ENCODE measurements around the gene SLC25A22. TPM values are rescaled to one million over a fixed set of nuclear protein-coding genes. Genes with fewer than 3 reads are reported as not detected.
A peak's percentile ranks its signal among the peaks of the same experiment; 100 is the strongest.

The SLC25A22 gene
- total and polyA plus RNA-seq, 9 of the 15 experiments (the other 6 are each of a cell fraction or from before 2014, with no cell fraction given) = 0.41 to 55.4 (median 11.4) TPM

GRCh38 chr11:809287-810039 lies 11.4 kb upstream of the SLC25A22 start, which contains the start of gene RPLP2 (continued):
- TF ChIP-seq, protein P1, sequence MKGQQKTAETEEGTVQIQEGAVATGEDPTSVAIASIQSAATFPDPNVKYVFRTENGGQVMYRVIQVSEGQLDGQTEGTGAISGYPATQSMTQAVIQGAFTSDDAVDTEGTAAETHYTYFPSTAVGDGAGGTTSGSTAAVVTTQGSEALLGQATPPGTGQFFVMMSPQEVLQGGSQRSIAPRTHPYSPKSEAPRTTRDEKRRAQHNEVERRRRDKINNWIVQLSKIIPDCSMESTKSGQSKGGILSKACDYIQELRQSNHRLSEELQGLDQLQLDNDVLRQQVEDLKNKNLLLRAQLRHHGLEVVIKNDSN (CRISPR knock-in tag; IDR thresholded peaks at IDR 0.05) = peak; percentile 68
- TF ChIP-seq TEAD1 (CRISPR knock-in tag; IDR thresholded peaks at IDR 0.05) (peak; percentile 60 to 92; a peak in 3 of 4 replicates), RFX5 (IDR thresholded peaks at IDR 0.05; ENCODE audit: low read depth, low read length) (peak; percentile 72; the same call in 1 of the 2 replicates), NONO (IDR thresholded peaks at IDR 0.05; ENCODE audit: low read depth in 2 of 2, low read length in 1 of 2) (0 out of 4 replicates have a peak, but pooled peaks of 1 of the 2 experiments have one; percentile 47), E2F3 (CRISPR knock-in tag; IDR thresholded peaks at IDR 0.05) (peak; percentile 74; the same call in 1 of the 2 replicates), ZNF584 (CRISPR knock-in tag; IDR thresholded peaks at IDR 0.05; ENCODE audit: low read depth) (peak; percentile 69; the same call in 1 of the 2 replicates), PHF20 (IDR thresholded peaks at IDR 0.05; ENCODE audit: partially characterized antibody) (peak; percentile 85), SUPT5H (IDR thresholded peaks at IDR 0.05) (peak; percentile 87), DNMT1 (IDR thresholded peaks at IDR 0.05) (no peak)
- TF ChIP-seq, protein P2, sequence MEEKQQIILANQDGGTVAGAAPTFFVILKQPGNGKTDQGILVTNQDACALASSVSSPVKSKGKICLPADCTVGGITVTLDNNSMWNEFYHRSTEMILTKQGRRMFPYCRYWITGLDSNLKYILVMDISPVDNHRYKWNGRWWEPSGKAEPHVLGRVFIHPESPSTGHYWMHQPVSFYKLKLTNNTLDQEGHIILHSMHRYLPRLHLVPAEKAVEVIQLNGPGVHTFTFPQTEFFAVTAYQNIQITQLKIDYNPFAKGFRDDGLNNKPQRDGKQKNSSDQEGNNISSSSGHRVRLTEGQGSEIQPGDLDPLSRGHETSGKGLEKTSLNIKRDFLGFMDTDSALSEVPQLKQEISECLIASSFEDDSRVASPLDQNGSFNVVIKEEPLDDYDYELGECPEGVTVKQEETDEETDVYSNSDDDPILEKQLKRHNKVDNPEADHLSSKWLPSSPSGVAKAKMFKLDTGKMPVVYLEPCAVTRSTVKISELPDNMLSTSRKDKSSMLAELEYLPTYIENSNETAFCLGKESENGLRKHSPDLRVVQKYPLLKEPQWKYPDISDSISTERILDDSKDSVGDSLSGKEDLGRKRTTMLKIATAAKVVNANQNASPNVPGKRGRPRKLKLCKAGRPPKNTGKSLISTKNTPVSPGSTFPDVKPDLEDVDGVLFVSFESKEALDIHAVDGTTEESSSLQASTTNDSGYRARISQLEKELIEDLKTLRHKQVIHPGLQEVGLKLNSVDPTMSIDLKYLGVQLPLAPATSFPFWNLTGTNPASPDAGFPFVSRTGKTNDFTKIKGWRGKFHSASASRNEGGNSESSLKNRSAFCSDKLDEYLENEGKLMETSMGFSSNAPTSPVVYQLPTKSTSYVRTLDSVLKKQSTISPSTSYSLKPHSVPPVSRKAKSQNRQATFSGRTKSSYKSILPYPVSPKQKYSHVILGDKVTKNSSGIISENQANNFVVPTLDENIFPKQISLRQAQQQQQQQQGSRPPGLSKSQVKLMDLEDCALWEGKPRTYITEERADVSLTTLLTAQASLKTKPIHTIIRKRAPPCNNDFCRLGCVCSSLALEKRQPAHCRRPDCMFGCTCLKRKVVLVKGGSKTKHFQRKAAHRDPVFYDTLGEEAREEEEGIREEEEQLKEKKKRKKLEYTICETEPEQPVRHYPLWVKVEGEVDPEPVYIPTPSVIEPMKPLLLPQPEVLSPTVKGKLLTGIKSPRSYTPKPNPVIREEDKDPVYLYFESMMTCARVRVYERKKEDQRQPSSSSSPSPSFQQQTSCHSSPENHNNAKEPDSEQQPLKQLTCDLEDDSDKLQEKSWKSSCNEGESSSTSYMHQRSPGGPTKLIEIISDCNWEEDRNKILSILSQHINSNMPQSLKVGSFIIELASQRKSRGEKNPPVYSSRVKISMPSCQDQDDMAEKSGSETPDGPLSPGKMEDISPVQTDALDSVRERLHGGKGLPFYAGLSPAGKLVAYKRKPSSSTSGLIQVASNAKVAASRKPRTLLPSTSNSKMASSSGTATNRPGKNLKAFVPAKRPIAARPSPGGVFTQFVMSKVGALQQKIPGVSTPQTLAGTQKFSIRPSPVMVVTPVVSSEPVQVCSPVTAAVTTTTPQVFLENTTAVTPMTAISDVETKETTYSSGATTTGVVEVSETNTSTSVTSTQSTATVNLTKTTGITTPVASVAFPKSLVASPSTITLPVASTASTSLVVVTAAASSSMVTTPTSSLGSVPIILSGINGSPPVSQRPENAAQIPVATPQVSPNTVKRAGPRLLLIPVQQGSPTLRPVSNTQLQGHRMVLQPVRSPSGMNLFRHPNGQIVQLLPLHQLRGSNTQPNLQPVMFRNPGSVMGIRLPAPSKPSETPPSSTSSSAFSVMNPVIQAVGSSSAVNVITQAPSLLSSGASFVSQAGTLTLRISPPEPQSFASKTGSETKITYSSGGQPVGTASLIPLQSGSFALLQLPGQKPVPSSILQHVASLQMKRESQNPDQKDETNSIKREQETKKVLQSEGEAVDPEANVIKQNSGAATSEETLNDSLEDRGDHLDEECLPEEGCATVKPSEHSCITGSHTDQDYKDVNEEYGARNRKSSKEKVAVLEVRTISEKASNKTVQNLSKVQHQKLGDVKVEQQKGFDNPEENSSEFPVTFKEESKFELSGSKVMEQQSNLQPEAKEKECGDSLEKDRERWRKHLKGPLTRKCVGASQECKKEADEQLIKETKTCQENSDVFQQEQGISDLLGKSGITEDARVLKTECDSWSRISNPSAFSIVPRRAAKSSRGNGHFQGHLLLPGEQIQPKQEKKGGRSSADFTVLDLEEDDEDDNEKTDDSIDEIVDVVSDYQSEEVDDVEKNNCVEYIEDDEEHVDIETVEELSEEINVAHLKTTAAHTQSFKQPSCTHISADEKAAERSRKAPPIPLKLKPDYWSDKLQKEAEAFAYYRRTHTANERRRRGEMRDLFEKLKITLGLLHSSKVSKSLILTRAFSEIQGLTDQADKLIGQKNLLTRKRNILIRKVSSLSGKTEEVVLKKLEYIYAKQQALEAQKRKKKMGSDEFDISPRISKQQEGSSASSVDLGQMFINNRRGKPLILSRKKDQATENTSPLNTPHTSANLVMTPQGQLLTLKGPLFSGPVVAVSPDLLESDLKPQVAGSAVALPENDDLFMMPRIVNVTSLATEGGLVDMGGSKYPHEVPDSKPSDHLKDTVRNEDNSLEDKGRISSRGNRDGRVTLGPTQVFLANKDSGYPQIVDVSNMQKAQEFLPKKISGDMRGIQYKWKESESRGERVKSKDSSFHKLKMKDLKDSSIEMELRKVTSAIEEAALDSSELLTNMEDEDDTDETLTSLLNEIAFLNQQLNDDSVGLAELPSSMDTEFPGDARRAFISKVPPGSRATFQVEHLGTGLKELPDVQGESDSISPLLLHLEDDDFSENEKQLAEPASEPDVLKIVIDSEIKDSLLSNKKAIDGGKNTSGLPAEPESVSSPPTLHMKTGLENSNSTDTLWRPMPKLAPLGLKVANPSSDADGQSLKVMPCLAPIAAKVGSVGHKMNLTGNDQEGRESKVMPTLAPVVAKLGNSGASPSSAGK (IDR thresholded peaks at IDR 0.05) = peak; percentile 67
- TF ChIP-seq, protein P3, sequence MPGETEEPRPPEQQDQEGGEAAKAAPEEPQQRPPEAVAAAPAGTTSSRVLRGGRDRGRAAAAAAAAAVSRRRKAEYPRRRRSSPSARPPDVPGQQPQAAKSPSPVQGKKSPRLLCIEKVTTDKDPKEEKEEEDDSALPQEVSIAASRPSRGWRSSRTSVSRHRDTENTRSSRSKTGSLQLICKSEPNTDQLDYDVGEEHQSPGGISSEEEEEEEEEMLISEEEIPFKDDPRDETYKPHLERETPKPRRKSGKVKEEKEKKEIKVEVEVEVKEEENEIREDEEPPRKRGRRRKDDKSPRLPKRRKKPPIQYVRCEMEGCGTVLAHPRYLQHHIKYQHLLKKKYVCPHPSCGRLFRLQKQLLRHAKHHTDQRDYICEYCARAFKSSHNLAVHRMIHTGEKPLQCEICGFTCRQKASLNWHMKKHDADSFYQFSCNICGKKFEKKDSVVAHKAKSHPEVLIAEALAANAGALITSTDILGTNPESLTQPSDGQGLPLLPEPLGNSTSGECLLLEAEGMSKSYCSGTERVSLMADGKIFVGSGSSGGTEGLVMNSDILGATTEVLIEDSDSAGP (CRISPR knock-in tag; IDR thresholded peaks at IDR 0.05) = 0 out of 2 replicates have a peak, but pooled peaks have one; percentile 29
- TF ChIP-seq, protein P4, sequence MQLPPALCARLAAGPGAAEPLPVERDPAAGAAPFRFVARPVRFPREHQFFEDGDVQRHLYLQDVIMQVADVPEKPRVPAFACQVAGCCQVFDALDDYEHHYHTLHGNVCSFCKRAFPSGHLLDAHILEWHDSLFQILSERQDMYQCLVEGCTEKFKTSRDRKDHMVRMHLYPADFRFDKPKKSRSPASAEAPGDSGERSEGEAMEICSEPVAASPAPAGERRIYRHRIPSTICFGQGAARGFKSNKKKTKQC (CRISPR knock-in tag; IDR thresholded peaks at IDR 0.05) = peak; percentile 69

Measured in K562 (cell line).